ENCODE data around the gene ZNF793.

ZNF793 gene

DNA sequence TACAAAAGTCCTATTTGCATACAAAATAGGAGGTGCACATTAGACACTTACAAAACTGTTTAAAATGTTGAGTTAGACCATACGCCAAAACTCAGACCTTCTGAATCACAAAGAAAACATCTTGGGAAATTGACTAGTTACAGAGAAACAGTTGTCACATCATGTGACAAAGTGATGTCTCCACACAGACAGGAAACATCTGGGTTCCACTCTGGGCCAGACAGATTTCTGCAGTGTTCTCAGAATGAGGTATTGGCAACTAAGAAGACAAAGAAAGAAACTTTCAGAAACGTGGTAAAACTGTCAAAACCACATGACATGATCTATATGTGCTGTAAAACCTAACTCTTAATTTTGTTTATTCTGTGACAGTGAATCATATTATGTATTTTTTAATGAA lies 6.7 kb downstream of the ZNF793 start:
- no peak overlapping the region for H3K27ac ChIP-seq
- TF ChIP-seq, protein P1, sequence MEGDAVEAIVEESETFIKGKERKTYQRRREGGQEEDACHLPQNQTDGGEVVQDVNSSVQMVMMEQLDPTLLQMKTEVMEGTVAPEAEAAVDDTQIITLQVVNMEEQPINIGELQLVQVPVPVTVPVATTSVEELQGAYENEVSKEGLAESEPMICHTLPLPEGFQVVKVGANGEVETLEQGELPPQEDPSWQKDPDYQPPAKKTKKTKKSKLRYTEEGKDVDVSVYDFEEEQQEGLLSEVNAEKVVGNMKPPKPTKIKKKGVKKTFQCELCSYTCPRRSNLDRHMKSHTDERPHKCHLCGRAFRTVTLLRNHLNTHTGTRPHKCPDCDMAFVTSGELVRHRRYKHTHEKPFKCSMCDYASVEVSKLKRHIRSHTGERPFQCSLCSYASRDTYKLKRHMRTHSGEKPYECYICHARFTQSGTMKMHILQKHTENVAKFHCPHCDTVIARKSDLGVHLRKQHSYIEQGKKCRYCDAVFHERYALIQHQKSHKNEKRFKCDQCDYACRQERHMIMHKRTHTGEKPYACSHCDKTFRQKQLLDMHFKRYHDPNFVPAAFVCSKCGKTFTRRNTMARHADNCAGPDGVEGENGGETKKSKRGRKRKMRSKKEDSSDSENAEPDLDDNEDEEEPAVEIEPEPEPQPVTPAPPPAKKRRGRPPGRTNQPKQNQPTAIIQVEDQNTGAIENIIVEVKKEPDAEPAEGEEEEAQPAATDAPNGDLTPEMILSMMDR (conservative IDR thresholded peaks at IDR 0.05): no peak

DNA sequence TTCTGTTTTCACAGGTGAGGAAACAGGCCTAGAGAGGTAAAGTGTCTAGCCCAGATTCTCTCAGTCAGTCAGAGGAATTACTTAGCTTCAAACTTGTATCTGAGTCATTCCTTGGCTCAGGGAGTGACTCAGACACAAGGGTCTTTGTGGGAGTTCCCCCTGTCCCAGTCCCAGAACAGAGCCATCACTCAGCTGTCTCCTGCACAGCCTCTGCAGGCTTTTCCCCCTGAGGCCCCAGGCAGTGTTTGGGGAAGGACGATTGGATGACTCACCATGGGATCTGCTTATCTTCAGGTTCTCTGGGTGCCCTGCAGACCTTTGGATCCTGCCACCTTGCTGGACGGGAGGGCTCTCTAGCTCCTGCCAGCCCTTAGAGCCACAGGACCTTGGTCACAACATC lies 13.2 kb downstream of the ZNF793 start:
- H3K27ac ChIP-seq: no peak overlapping the region
- TF ChIP-seq, protein P1 (conservative IDR thresholded peaks at IDR 0.05): no peak

- TF ChIP-seq, protein P1 (conservative IDR thresholded peaks at IDR 0.05): no peak
- H3K27ac ChIP-seq: no peak overlapping the region
These were observed 30.7 kb downstream of the ZNF793 start for GRCh38 chr19:37537391-37537947.

- H3K27ac ChIP-seq: no peak overlapping the region
- TF ChIP-seq, protein P1 (conservative IDR thresholded peaks at IDR 0.05): peak; percentile 62
These were observed 44.6 kb downstream of the ZNF793 start for GRCh38 chr19:37551129-37551993.

GRCh38 chr19:37563518-37563917 lies 56.8 kb downstream of the ZNF793 start:
- TF ChIP-seq, protein P1 (conservative IDR thresholded peaks at IDR 0.05): no peak
- no peak overlapping the region for H3K27ac ChIP-seq

GRCh38 chr19:37564624-37565369 lies 58.1 kb downstream of the ZNF793 start:
- H3K27ac ChIP-seq: no peak overlapping the region
- TF ChIP-seq, protein P1 (conservative IDR thresholded peaks at IDR 0.05): no peak

GRCh38 chr19:37565370-37565669 lies 58.6 kb downstream of the ZNF793 start:
- no peak overlapping the region for H3K27ac ChIP-seq
- TF ChIP-seq, protein P1 (conservative IDR thresholded peaks at IDR 0.05): no peak

Data from VCaP (cell line).